NK-92 (cell line): ENCODE measurements around the gene WDPCP.
"Not testable (repeated sequence)": the region's sequence is repeated elsewhere in the genome, so short reads cannot be mapped to it uniquely, and the experiment has no call there.

Experiments used
- DNase-seq: peaks from one replicate; lab custom pipeline; 2025; ENCODE audit not compliant: unreplicated experiment; lab: John Stamatoyannopoulos, UW

The WDPCP gene

DNA sequence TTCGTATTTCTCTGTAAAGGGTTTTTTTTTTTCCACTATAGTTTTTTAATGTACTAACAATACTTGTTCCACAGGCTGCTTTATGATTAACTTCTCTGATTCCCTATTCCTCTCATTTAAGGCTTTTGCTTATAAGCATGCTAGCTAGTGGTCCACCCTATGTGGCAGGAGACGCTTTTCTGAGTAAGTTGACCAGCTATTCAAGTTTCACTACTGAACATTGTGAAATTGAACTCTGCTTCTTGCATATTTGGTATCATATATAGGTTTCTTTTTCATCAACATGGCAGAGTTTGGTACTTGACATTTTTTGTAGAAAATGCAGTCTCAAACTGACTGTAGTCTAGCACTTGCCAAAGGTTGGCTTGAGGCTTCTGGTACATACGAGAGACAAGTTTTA is 463.4 kb downstream of the WDPCP start:
- DNase-seq, result no peak

DNA sequence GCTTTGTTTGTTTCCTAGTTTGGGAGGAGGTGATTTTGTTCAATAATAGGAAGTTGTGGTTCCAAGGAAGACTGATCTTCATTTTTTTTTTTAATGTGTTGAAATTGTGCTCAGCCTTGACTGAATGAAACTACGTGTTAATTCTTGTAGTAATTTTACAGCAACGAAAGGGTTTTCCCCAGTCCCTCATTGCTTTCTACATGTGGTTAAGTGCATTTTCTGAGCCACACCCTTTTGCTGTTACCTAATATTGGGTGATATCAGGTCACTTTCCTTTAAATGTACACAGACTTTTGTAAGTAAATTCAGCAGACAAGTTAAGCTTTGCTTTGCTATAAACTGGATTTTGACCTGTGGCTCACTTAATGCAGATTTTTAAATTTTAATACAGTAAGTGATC is 464.1 kb downstream of the WDPCP start:
- DNase-seq, result no peak

DNA sequence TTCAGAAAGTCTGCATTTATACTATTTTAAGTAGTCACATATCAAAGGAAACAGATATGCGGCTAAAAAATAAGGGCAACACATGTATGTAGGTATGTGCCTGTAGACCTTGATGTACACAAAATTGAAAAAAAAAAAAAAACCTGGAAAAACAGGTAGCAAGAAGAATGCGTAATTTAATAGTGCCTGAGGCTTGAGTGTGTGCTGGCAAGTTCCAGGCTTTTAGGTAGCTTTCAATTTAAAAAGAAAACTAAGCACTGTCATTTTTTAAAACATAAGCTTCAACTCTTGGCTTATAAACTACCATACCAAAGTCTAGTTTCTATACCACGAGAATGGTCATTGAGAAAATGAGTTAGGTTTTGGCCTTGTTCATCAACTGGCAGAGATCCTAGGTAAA is 465.4 kb downstream of the WDPCP start:
- DNase-seq, result no peak

DNA sequence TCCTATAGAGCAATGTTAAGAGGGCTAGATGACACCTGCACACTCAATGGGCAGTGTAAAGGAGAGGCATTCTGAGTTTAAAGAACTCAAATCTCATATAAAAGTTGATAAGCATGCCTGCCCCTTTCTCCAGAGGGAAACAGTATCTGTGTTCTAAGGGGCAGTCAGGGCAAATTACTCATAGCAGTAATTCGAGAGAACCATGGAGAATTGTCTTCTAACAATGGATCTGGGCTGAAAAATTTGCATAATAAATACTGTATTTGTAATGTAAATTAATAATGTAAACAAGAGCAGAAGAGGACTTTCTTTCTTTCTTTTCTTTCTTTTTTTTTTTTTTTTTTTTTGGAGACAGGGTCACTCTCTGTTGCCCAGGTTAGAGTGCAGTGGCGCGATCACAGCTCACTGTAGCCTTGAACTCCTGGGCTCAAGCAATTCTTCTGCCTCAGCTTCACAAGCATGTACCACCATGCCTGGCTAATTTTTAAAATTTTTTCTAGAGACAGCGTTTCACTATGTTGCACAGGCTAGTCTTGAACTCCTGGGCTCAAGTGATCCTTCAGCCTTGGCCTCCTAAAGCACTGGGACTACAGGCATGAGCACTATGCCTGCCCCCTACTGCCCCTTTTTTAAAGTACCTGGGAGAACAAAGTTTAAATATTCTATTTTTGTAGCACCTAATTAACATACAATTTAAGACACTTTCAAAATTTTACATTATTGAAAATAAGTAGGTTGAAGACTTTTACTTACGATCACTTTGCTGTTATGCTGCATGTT is 467.0 kb downstream of the WDPCP start:
- no peak for DNase-seq

DNA sequence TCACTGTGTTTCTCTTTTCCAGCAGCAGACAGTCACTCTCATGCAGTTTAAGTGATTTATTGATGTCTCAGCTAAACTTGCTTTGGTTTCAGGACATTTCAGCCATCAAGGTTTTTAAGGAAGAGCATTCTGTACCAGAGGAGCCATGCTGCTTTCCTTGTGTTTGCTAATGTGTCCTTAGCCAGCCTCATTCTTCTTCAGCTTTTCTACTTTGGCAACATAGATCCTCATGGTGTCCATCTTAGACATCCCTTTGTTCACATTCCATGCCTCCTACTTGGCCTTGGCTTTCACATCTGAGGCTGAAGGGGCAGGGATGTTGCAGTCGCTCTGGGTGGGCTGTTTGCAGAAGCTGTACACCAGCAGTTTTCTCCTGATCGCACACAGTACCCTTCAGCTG is 469.5 kb downstream of the WDPCP start:
- no peak for DNase-seq

DNA sequence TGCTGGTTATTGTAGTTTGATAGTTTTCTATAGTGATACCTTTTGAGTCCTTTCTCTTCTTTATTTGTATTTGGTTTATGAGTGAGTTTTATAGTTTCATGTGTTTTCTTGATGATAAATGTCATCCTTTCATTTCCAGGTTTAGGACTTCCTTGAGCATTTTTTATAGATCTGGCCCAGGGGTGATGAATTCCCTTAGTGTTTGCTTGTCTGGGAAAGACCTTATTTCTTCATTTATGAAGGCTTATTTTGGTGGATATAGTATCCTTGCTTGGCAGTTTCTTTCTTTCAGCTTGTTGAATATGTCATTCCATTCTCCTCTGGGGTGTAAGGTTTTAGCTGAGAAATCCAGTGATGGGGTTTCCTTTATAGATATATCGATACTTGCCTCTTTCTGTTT is 483.8 kb downstream of the WDPCP start:
- no peak for DNase-seq

DNA sequence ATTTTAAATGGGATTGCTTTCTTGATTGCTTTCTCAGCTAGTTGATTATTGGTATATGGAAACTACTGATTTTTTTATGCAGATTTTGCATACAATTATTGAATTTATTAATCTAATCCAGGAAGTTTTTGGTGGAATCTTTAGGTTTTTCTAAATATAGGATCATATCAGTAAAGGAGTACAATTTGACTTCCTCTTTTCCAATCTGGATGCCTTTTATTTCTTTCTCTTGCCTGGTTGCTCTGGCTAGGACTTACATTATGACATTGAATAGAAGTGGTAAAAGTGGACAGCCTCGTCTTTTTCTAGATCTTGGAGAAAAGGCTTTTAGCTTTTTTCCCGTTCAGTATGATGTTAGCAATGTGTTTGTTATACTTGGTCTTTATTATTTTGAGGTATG is 486.3 kb downstream of the WDPCP start:
- no peak for DNase-seq

DNA sequence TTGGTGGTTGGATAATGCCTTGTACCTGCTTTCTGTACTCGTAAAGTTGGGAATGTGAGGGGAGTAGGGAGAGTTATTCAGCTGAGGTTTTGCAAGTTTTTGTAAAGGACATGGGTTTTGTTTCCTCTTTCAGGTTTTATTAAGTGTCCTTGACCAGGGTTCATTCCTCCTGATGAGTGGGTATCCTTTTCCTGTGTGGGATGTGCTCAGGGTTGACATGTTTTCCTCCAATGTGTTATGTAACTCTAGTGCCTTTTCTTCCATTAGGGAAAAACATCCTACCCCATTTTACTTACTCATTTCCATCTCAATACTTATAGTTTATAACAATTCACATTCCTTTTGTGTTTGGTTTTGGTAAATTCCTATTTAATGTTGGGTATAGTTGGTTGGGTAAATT is 489.2 kb downstream of the WDPCP start:
- DNase-seq, result no peak

DNA sequence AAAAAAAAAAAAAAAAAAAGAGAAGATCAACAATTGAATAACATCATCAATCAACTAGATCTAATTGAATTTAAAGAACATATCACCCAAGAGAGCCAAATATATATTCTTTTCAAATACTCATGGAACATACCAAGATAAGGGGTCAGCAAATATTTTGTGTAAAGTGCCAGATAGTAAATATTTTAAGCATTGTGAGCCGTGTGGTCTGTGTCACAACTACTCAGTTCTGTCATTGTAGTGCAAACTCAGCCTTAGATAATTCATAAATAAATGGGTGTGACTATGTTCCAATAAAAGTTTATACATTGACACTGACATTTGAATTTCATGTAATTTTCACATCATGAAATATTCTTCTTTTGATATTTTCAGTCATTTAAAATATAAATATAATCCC is 491.8 kb downstream of the WDPCP start:
- DNase-seq, result no peak

DNA sequence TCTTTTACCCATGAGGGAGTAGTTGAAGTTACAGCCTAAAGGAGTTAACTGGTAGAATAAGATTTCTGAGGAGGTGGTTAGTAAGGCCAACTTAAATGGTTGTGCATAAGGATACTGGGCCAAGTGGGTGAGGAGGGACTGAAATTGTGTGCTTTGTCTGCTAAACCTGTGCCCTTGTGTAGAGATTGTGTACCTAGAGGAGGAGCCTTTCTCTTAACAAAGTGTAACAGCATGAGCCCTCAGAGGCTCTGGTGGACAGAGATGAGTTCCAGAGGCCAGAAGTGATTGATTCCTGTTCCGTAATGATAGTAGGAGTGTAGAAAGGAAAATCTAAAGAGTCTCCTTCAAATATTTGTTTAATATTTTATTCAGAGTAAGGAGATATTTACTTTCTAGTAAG is 494.8 kb downstream of the WDPCP start:
- DNase-seq, result no peak

DNA sequence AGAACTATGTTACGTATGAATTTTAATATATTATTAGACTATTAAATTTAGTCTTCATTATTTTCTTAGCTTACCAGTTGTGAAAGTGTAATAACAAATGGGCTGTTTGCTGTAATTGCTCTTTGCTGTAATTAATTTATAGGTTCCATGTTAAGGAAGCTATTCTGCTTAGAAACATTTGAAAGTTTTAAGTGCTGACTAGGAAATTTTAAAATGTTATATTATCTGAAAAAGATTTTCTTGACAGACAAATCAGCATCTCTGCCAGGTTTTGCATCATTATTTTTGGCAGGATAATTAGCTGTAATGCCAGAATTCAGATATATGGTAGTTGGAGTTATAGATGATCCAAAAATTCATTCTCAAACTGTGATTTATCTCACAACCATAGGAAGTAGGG is 495.4 kb downstream of the WDPCP start:
- DNase-seq, result no peak

DNA sequence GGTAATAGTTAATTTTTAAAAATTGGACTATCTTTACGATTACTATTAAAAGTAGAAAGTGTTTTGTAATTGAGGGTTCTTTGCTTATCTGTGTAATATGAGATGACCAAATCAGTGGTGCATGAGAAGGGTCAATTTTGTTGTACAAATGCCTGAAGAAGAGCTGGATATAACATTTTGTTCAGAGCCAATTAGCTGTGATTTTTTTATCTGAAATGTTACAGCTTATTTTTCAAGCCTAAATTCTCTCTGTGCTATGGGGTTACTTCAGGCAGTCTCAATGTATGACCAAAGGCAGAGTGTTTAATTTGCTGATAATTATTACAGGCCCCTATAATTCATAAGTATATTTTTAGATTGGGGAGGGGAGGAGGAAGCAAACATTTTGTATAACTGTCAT is 495.9 kb downstream of the WDPCP start:
- DNase-seq, result no peak

DNA sequence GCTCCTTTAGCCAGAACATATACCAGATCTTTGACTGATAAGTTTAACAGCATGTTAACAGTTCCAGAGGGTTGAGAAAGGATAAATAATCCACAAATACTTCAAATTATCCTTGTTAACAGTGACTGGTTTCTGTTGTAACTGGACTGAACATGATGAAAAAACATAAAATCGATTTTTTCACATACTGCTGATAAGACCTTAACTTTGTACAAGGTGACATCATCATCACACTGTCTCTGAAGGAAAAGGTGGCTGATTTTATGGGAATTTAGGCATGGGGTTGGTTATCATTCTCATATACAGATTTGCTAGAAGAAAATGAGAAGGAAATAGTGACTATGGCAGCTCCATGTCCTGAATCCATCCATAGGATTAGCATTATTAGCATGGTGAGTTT is 501.6 kb downstream of the WDPCP start:
- no peak for DNase-seq

DNA sequence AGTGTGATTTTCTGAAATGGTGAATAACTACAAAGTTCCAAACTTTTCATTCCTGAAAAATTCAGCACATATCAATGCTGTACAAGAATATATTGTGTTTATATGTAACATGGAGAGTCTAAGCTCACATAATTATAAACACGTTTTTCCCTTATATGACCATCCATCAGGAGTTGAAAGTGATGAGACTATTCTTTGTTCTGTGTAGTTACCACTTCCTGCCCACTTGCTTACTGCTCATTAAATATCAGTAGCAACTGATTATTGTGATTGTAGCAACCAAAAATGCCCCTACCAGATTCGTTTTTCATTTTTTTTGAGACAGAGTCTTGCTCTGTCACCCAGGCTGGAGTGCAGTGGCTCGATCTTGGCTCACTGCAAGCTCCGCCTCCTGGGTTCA is 506.9 kb downstream of the WDPCP start:
- no peak for DNase-seq

DNA sequence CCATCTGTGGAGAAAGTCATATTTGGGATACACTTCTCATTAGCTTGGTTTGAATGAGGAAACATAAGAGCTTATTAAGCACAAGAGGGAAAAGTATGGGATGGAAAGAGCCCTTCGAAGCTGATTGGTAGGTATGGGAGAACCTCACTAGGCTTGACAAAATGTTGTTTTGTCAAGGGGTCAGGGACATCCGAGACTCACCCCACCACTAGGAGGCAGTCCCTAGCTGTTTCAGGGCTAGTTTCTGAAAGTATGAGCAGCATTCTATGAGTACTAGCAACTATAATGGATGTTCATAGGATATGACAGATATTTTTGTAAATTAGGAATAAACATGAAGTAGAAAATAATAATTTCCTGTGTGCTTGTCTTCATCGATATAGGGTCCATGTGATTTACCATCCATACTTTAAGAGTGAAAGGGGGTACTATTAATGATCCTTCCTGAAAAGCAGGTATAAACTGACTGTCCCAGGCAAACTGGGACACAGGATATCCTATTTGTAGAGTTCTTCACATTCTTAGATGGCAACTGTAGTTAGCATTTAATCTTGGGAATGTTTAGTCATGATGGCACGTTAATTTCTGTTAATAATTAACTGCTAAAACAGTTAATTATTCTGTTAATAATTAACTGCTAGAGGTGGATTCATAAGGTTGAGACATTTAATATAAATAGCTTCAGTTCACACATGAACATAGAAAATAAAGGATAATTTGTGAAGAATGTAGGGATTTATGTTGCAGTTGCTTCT is 509.2 kb downstream of the WDPCP start:
- no peak for DNase-seq

DNA sequence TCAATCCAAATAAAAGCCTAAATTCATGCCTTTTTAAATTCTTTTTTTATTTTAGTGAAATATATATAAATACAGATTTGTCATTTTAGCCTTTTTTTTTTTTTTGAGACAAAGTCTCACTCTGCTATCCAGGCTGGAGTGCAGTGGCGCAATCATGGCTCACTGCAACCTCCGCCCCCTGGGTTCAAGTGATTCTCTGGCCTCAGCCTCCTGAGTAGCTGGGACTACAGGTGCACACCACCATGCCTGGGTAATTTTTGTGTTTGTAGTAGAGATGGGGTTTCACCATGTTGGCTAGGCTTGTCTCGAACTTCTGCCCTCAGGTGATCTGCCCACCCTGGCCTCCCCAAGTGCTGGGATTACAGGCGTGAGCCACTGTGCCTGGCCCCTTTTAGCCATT is 513.9 kb downstream of the WDPCP start:
- DNase-seq, result not testable (repeated sequence)

DNA sequence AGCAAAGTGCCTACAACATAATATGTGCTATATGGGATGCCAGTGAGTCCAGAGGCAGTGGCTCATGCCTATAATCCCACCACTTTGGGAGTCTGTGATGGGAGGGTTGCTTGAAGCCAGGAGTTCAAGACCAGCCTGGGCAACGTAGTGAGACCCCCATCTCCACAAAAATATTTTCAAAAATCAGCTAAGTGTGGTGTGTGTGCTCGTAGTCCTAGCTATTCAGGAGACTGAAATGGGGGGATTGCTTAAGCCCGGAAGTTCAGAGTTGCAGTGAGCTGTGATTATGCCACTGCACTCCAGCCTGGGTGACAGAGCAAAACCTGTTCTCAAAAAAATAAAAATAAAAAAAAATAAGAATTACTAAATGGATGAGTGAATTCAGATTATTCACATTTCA is 514.3 kb downstream of the WDPCP start:
- no peak for DNase-seq

DNA sequence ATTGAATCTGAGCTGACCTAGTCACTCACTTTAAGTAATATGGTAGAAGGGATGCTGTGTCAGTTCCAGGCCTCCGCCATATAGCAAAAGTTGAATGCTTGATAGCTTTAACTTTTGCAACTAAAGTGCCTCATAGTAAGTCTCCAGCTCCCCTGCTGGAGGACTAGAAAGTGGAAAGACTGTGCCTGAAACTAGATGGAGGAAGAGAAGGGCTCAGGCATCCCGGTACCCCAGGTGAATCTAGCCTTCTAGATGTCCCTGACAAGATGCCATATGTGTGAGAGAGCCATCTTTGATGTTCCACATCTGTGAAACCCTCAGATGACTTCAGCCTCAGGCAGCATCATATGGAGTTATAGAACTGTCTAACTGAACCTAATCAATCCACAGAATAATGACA is 516.6 kb downstream of the WDPCP start:
- no peak for DNase-seq
